ENCODE measurements around the gene TJP2. TPM values are rescaled to one million over a fixed set of nuclear protein-coding genes. Genes with fewer than 3 reads are reported as not detected.

TJP2 gene
- total RNA-seq, 3 donors from 2014 or later (not counting 1 experiment from before 2014, with no cell fraction given): 6.8 to 10.0 (median 9.6) TPM

DNA sequence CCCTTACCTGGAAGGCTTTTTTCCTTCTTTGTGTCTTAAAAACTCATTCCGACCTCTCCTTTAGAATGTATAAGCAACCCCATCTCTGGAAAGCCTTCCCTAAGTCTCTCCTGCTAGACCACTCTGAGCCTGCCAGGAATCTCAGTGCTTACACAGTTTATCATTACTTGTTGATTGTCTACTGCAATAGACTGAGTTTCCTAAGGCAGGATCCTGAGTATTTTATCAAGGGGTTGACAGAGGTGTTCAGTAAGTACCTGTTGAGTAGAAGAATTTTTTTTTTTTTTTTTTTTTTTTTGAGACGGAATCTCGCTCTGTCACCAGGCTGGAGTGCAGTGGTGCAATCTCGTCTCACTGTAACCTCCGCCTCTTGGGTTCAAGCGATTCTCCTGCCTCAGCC, 2.6 kb upstream of the TJP2 start:
- intact Hi-C loops (cut with micrococcal nuclease): no loop called here

DNA sequence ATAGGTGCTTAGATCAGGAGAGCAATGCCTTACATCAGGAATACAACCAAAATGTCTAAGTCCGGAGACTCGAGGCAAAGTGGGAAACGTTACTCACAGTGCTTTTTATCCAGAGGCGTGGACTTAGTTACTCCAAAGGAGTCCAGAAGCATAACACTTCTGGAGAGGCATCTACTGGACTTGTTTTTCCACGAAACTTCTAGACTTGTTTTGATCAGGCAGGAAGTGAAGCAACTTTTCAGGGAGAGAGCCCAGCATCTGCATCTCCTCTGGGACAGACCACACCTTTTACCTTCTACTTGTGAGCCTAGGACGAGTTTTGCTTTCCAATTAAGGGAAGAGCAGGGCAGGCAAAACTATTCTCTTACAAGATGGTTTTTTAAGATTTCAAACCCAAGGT, 1.2 kb upstream of the TJP2 start:
- Histone ChIP-seq H3K36me3 (ENCODE audit: control insufficient read depth, insufficient read depth, low read length) (no peaks in the 10 kb centered on the region), H3K27me3 (ENCODE audit: control insufficient read depth, insufficient read depth, low read length) (peaks cover 6% of the 10 kb centered on the region), H3K27ac (ENCODE audit: low read length) (no peak overlapping the region), H3K4me1 (ENCODE audit: control insufficient read depth, insufficient read depth, low read length) (peaks cover 21% of the 10 kb centered on the region), H3K9me3 (ENCODE audit: control insufficient read depth, insufficient read depth, low read length) (no peaks in the 10 kb centered on the region), H3K4me3 (ENCODE audit: low read length) (no peak overlapping the region)
- Mint-ChIP-seq H3K4me3 (peak overlapping the region; percentile 87), H3K27me3 (ENCODE audit: low read depth in 2 of 2) (peaks cover 5 to 12% of the 10 kb centered on the region in 2 donors), H3K36me3 (no peaks in the 10 kb centered on the region), H3K4me1 (peaks cover 35 to 44% of the 10 kb centered on the region in 2 donors), H3K9me3 (no peaks in the 10 kb centered on the region), H3K27ac (no peak overlapping the region)
- TF ChIP-seq, protein P1, sequence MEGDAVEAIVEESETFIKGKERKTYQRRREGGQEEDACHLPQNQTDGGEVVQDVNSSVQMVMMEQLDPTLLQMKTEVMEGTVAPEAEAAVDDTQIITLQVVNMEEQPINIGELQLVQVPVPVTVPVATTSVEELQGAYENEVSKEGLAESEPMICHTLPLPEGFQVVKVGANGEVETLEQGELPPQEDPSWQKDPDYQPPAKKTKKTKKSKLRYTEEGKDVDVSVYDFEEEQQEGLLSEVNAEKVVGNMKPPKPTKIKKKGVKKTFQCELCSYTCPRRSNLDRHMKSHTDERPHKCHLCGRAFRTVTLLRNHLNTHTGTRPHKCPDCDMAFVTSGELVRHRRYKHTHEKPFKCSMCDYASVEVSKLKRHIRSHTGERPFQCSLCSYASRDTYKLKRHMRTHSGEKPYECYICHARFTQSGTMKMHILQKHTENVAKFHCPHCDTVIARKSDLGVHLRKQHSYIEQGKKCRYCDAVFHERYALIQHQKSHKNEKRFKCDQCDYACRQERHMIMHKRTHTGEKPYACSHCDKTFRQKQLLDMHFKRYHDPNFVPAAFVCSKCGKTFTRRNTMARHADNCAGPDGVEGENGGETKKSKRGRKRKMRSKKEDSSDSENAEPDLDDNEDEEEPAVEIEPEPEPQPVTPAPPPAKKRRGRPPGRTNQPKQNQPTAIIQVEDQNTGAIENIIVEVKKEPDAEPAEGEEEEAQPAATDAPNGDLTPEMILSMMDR (IDR thresholded peaks at IDR 0.05): no peak
- DNase-seq: no peak
- ATAC-seq: no peak
- 99% methylated on average over 6 of the region's 6 CpGs for WGBS (ENCODE audit: insufficient coverage)
- intact Hi-C loops (cut with micrococcal nuclease): no loop called here

More for the DNA sequence above, 2.6 kb upstream of the TJP2 start:
- H3K9me3 ChIP-seq (ENCODE audit: control insufficient read depth, insufficient read depth, low read length): no peaks in the 10 kb centered on the region
- no peak overlapping the region for H3K27ac ChIP-seq (ENCODE audit: low read length)
- H3K4me1 ChIP-seq (ENCODE audit: control insufficient read depth, insufficient read depth, low read length): peaks cover 21% of the 10 kb centered on the region
- Mint-ChIP-seq H3K4me1 (peaks cover 36 to 48% of the 10 kb centered on the region in 2 donors), H3K27me3 (ENCODE audit: low read depth in 2 of 2) (peaks cover 5 to 12% of the 10 kb centered on the region in 2 donors), H3K36me3 (no peaks in the 10 kb centered on the region), H3K27ac (peak overlapping the region in 1 of 2 donors; percentile 8), H3K9me3 (no peaks in the 10 kb centered on the region), H3K4me3 (no peak overlapping the region)
- DNase-seq (no peak), ATAC-seq (no peak)
- H3K36me3 ChIP-seq (ENCODE audit: control insufficient read depth, insufficient read depth, low read length): no peaks in the 10 kb centered on the region
- 96% methylated on average over 6 of the region's 6 CpGs for WGBS (ENCODE audit: insufficient coverage)
- TF ChIP-seq, protein P1 (IDR thresholded peaks at IDR 0.05): no peak
- peaks cover 6% of the 10 kb centered on the region for H3K27me3 ChIP-seq (ENCODE audit: control insufficient read depth, insufficient read depth, low read length)
- H3K4me3 ChIP-seq (ENCODE audit: low read length): no peak overlapping the region

DNA sequence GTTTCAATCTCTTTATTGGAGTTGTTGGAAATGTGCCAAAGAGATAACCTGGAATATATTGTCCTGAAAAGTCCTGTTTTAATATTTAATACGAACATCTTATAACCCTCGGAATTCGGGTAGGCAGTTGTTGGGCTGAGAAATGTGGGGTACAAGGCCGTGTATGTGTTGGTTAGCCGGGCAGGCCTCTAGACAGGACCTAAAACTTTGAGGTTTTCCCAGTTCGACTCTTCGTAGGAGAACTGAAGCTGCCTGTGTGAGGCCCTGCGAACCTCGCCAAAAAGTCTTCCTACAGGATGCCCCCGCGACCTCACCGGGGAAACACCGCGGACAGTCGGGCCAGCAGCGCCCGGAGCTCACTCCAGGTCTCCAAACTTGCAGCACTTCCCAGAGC, 583 bp upstream of the TJP2 start:
- Mint-ChIP-seq H3K36me3 (no peaks in the 10 kb centered on the region), H3K27me3 (ENCODE audit: low read depth in 2 of 2) (peaks cover 5 to 12% of the 10 kb centered on the region in 2 donors), H3K9me3 (no peaks in the 10 kb centered on the region), H3K27ac (no peak overlapping the region), H3K4me3 (peak overlapping the region; percentile 87), H3K4me1 (peaks cover 29 to 40% of the 10 kb centered on the region in 2 donors)
- TF ChIP-seq, protein P1 (IDR thresholded peaks at IDR 0.05): no peak
- intact Hi-C loops (cut with micrococcal nuclease): no loop called here
- no peak overlapping the region for H3K27ac ChIP-seq (ENCODE audit: low read length)
- H3K36me3 ChIP-seq (ENCODE audit: control insufficient read depth, insufficient read depth, low read length): no peaks in the 10 kb centered on the region
- no peak for ATAC-seq
- 6% methylated on average over 16 of the region's 17 CpGs for WGBS (ENCODE audit: insufficient coverage)
- peak overlapping the region; percentile 30 for H3K4me3 ChIP-seq (ENCODE audit: low read length)
- peaks cover 21% of the 10 kb centered on the region for H3K4me1 ChIP-seq (ENCODE audit: control insufficient read depth, insufficient read depth, low read length)
- peaks cover 6% of the 10 kb centered on the region for H3K27me3 ChIP-seq (ENCODE audit: control insufficient read depth, insufficient read depth, low read length)
- no peaks in the 10 kb centered on the region for H3K9me3 ChIP-seq (ENCODE audit: control insufficient read depth, insufficient read depth, low read length)
- no peak for DNase-seq
